Central memory CD8-positive, alpha-beta T cell (primary cell): ENCODE results near the gene PCDHA10.
"Not testable (repeated sequence)": the region's sequence is repeated elsewhere in the genome, so short reads cannot be mapped to it uniquely, and the experiment has no call there.

Experiments
- ATAC-seq: fragments of 150-1000 bp; cut with Tn5 transposase; replicated peaks from 2 replicates; pipeline ENCODE4 v1.10.0; 2022; ENCODE audit warnings: mild to moderate bottlenecking, moderate FRiP score, moderate number of reproducible peaks; ENCODE audit not compliant: poor library complexity, severe bottlenecking; ENCODE audit errors: extremely low read depth
- DNase-seq, 2 donors: peaks; one replicate each; pipeline ENCODE4 v3.0.0; 2021; ENCODE audit warnings: low spot score in 2 of 2
- H3K27ac Mint-ChIP-seq: one replicate; pipeline ENCODE4 v1.8.0; 2022; ENCODE audit warnings: low read depth, mild to moderate bottlenecking, moderate library complexity, mixed read lengths
- H3K27me3 Mint-ChIP-seq: one replicate; pipeline ENCODE4 v1.8.0; 2022; ENCODE audit warnings: mixed read lengths
- H3K36me3 Mint-ChIP-seq: one replicate; pipeline ENCODE4 v1.8.0; 2022; ENCODE audit warnings: mild to moderate bottlenecking, moderate library complexity, mixed read lengths; ENCODE audit not compliant: insufficient read depth
- H3K4me1 Mint-ChIP-seq: one replicate; pipeline ENCODE4 v1.8.0; 2022; ENCODE audit warnings: mixed read lengths
- H3K4me3 Mint-ChIP-seq: one replicate; pipeline ENCODE4 v1.8.0; 2022; ENCODE audit warnings: mild to moderate bottlenecking, moderate library complexity, mixed read lengths
- H3K9me3 Mint-ChIP-seq: one replicate; pipeline ENCODE4 v1.8.0; 2022; ENCODE audit warnings: mixed read lengths

Gene PCDHA10, protein sequence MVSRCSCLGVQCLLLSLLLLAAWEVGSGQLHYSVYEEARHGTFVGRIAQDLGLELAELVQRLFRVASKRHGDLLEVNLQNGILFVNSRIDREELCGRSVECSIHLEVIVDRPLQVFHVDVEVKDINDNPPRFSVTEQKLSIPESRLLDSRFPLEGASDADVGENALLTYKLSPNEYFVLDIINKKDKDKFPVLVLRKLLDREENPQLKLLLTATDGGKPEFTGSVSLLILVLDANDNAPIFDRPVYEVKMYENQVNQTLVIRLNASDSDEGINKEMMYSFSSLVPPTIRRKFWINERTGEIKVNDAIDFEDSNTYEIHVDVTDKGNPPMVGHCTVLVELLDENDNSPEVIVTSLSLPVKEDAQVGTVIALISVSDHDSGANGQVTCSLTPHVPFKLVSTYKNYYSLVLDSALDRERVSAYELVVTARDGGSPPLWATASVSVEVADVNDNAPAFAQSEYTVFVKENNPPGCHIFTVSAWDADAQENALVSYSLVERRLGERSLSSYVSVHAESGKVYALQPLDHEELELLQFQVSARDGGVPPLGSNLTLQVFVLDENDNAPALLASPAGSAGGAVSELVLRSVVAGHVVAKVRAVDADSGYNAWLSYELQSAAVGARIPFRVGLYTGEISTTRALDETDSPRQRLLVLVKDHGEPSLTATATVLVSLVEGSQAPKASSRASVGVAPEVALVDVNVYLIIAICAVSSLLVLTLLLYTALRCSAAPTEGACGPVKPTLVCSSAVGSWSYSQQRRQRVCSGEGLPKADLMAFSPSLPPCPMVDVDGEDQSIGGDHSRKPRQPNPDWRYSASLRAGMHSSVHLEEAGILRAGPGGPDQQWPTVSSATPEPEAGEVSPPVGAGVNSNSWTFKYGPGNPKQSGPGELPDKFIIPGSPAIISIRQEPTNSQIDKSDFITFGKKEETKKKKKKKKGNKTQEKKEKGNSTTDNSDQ

GRCh38 chr5:140855772-140856674, at the start of gene PCDHA10:
TSS of gene PCDHA10 (plus strand) at chr5:140855897. CDS start at chr5:140856049, 152 bp downstream.
- H3K27ac Mint-ChIP-seq = no peak within 1 kb of the TSS
- no peaks in the 10 kb centered on the region for H3K36me3 Mint-ChIP-seq
- no peak for ATAC-seq
- no peak for DNase-seq
- H3K27me3 Mint-ChIP-seq = peaks cover 13% of the 10 kb centered on the region
- H3K4me1 Mint-ChIP-seq = no peaks in the 10 kb centered on the region
- H3K4me3 Mint-ChIP-seq = no peak within 1 kb of the TSS
- H3K9me3 Mint-ChIP-seq = peaks cover 13% of the 10 kb centered on the region

- no peak for ATAC-seq
- Mint-ChIP-seq H3K4me3 (no peak within 1 kb of the TSS), H3K27ac (no peak within 1 kb of the TSS), H3K36me3 (no peaks in the 10 kb centered on the region), H3K27me3 (peaks cover 34% of the 10 kb centered on the region), H3K9me3 (no peaks in the 10 kb centered on the region), H3K4me1 (no peaks in the 10 kb centered on the region)
- no peak for DNase-seq
Observed at GRCh38 chr5:140806834-140807775, 48.6 kb upstream of the PCDHA10 start, which contains the start of gene PCDHA4. TSS of gene PCDHA4 (plus strand) at chr5:140807068.

- H3K9me3 Mint-ChIP-seq, ATAC-seq, DNase-seq, H3K27ac Mint-ChIP-seq, H3K36me3 Mint-ChIP-seq, H3K4me3 Mint-ChIP-seq, H3K4me1 Mint-ChIP-seq: not testable (repeated sequence)
- H3K27me3 Mint-ChIP-seq = peaks cover 34% of the 10 kb centered on the region
Observed at GRCh38 chr5:140808241-140808888, 47.3 kb upstream of the PCDHA10 start.

- no peak for DNase-seq
- peaks cover 34% of the 10 kb centered on the region for H3K27me3 Mint-ChIP-seq
- H3K27ac Mint-ChIP-seq = no peak overlapping the region
- no peaks in the 10 kb centered on the region for H3K9me3 Mint-ChIP-seq
- no peak overlapping the region for H3K4me3 Mint-ChIP-seq
- H3K4me1 Mint-ChIP-seq = no peaks in the 10 kb centered on the region
- ATAC-seq = no peak
- H3K36me3 Mint-ChIP-seq = no peaks in the 10 kb centered on the region
Observed at GRCh38 chr5:140808889-140809291, 46.8 kb upstream of the PCDHA10 start.

DNA sequence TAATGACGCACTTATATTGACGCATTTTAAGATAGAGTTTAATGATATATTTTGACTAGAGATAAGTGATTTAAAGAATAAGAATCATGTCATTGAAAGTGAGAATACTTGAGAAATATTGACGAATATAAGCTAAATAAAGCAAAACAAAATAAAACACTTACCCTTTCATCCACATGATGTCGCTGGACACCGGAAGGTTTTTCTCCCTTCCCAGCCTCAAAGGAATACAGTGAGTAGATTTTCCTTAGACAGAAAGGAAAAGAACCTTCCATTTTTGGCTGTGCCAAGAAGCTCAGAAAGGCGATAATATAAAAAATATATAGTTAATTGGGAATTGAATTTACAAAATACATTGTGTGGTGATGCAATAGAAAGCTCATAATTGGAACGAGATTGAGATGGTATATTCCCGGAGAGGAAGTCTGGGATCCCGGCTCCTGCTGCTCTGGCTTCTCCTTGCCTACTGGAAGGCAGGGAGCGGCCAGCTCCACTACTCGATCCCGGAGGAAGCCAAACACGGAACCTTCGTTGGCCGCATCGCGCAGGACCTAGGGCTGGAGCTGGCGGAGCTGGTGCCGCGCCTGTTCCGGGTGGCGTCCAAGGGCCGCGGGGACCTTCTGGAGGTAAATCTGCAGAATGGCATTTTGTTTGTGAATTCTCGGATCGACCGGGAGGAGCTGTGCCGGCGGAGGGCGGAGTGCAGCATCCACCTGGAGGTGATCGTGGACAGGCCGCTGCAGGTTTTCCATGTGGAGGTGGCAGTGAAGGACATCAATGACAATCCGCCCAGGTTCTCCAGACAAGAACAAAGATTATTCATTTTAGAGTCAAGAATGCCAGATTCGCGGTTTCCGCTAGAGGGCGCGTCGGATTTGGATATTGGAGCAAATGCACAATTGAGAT, 34.1 kb upstream of the PCDHA10 start, which contains the start of gene PCDHA5:
PCDHA5 (plus strand) TSS at position 239 of the 906 bp plus-strand sequence.
- H3K27ac Mint-ChIP-seq = no peak within 1 kb of the TSS
- DNase-seq (no peak), ATAC-seq (no peak)
- no peaks in the 10 kb centered on the region for H3K36me3 Mint-ChIP-seq
- H3K4me1 Mint-ChIP-seq = no peaks in the 10 kb centered on the region
- peaks cover 14% of the 10 kb centered on the region for H3K27me3 Mint-ChIP-seq
- no peak within 1 kb of the TSS for H3K4me3 Mint-ChIP-seq
- H3K9me3 Mint-ChIP-seq = peaks cover 2% of the 10 kb centered on the region

DNA sequence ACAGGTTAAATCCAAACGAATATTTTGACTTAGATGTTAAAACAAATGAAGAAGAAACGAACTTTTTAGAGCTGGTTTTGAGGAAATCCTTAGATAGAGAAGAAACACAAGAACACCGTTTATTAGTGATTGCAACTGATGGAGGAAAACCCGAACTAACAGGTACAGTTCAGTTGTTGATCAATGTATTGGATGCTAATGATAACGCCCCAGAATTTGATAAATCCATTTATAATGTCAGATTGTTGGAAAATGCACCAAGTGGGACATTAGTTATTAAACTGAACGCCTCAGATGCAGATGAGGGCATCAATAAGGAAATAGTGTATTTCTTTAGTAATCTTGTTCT, 33.4 kb upstream of the PCDHA10 start:
- no peaks in the 10 kb centered on the region for H3K4me1 Mint-ChIP-seq
- H3K27ac Mint-ChIP-seq = no peak overlapping the region
- no peak for ATAC-seq
- no peak for DNase-seq
- no peaks in the 10 kb centered on the region for H3K9me3 Mint-ChIP-seq
- no peak overlapping the region for H3K4me3 Mint-ChIP-seq
- H3K36me3 Mint-ChIP-seq = no peaks in the 10 kb centered on the region
- peaks cover 15% of the 10 kb centered on the region for H3K27me3 Mint-ChIP-seq

DNA sequence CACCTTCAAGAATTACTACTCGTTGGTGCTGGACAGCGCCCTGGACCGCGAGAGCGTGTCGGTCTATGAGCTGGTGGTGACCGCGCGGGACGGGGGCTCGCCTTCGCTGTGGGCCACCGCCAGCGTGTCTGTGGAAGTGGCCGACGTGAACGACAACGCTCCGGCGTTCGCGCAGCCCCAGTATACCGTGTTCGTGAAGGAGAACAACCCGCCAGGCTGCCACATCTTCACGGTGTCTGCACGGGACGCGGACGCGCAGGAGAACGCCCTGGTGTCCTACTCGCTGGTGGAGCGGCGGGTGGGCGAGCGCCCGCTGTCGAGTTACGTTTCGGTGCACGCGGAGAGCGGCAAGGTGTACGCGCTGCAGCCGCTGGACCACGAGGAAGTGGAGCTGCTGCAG, 32.7 kb upstream of the PCDHA10 start:
- ATAC-seq, DNase-seq, H3K36me3 Mint-ChIP-seq, H3K27ac Mint-ChIP-seq, H3K4me1 Mint-ChIP-seq, H3K4me3 Mint-ChIP-seq, H3K9me3 Mint-ChIP-seq: not testable (repeated sequence)
- peaks cover 22% of the 10 kb centered on the region for H3K27me3 Mint-ChIP-seq

- no peak overlapping the region for H3K27ac Mint-ChIP-seq
- H3K36me3 Mint-ChIP-seq = no peaks in the 10 kb centered on the region
- H3K27me3 Mint-ChIP-seq = peaks cover 25% of the 10 kb centered on the region
- DNase-seq (no peak), ATAC-seq (no peak)
- no peak overlapping the region for H3K4me3 Mint-ChIP-seq
- no peaks in the 10 kb centered on the region for H3K9me3 Mint-ChIP-seq
- H3K4me1 Mint-ChIP-seq = no peaks in the 10 kb centered on the region
Observed at GRCh38 chr5:140823475-140823874, 32.2 kb upstream of the PCDHA10 start.

DNA sequence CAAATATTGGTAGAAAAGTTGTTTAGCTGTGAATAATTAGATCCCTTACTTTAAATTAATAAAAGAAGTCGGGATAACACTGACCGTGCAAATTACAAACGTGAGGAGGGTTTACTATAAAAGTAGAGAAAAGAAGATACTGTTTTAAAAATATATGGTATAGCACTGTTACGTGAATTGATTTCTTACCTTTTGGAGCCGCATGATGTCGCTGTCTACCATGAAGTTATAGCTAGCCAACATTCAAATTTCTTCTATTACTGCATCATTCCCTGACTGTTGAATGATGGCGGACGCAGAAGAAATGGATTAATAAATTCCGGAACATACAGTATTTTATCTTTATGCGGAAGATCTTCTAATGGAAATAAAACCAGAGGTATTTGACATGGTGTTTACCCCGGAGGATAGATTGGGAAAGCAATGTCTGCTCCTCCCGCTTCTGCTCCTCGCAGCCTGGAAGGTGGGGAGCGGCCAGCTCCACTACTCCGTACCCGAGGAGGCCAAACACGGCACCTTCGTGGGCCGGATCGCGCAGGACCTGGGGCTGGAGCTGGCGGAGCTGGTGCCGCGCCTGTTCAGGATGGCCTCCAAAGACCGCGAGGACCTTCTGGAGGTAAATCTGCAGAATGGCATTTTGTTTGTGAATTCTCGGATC, 27.9 kb upstream of the PCDHA10 start, which contains the start of gene PCDHA6:
PCDHA6 (plus strand) TSS at position 257 of the 658 bp plus-strand sequence; CDS start at position 389, 132 bp downstream.
- DNase-seq (no peak), ATAC-seq (no peak)
- Mint-ChIP-seq H3K4me3 (no peak within 1 kb of the TSS), H3K9me3 (no peaks in the 10 kb centered on the region), H3K36me3 (no peaks in the 10 kb centered on the region), H3K4me1 (no peaks in the 10 kb centered on the region), H3K27ac (no peak within 1 kb of the TSS), H3K27me3 (peaks cover 44% of the 10 kb centered on the region)

- Mint-ChIP-seq H3K4me3 (no peak overlapping the region), H3K27me3 (peaks cover 49% of the 10 kb centered on the region), H3K4me1 (no peaks in the 10 kb centered on the region), H3K36me3 (no peaks in the 10 kb centered on the region), H3K27ac (no peak overlapping the region), H3K9me3 (no peaks in the 10 kb centered on the region)
- no peak for DNase-seq
- ATAC-seq = no peak
Observed at GRCh38 chr5:140828362-140828737, 27.3 kb upstream of the PCDHA10 start.
